GM18870 (cell line): ENCODE results near the gene CAMK1D.

ENCODE experiments used
- ATAC-seq: cut with Tn5 transposase; IDR thresholded peaks from one replicate; pipeline ENCODE4 v1.9.1; 2021; ENCODE audit warnings: moderate library complexity; ENCODE audit not compliant: unreplicated experiment

Gene CAMK1D

GRCh38 chr10:12397941-12398340 lies 48.6 kb downstream of the CAMK1D start:
- no peak for ATAC-seq

- ATAC-seq = no peak
Observed at GRCh38 chr10:12400266-12400931, 51.1 kb downstream of the CAMK1D start.

GRCh38 chr10:12401466-12401865 lies 52.1 kb downstream of the CAMK1D start:
- no peak for ATAC-seq

GRCh38 chr10:12403119-12403518 lies 53.8 kb downstream of the CAMK1D start:
- no peak for ATAC-seq

GRCh38 chr10:12405342-12406320 lies 56.3 kb downstream of the CAMK1D start:
- ATAC-seq = no peak

GRCh38 chr10:12406764-12407400 lies 57.5 kb downstream of the CAMK1D start:
- no peak for ATAC-seq

GRCh38 chr10:12408472-12408871 lies 59.1 kb downstream of the CAMK1D start:
- no peak for ATAC-seq

GRCh38 chr10:12409161-12409560 lies 59.8 kb downstream of the CAMK1D start:
- ATAC-seq = no peak

- ATAC-seq = no peak
Observed at GRCh38 chr10:12409613-12410012, 60.3 kb downstream of the CAMK1D start.

- ATAC-seq = no peak
Observed at GRCh38 chr10:12412666-12413368, 63.5 kb downstream of the CAMK1D start.

GRCh38 chr10:12413369-12413711 lies 64.0 kb downstream of the CAMK1D start:
- no peak for ATAC-seq

GRCh38 chr10:12414278-12414989 lies 65.1 kb downstream of the CAMK1D start:
- ATAC-seq = no peak

GRCh38 chr10:12416344-12417050 lies 67.2 kb downstream of the CAMK1D start:
- ATAC-seq = no peak

GRCh38 chr10:12417331-12417730 lies 68.0 kb downstream of the CAMK1D start:
- no peak for ATAC-seq

GRCh38 chr10:12418000-12418399 lies 68.7 kb downstream of the CAMK1D start:
- no peak for ATAC-seq

GRCh38 chr10:12418725-12419261 lies 69.4 kb downstream of the CAMK1D start:
- ATAC-seq = no peak

GRCh38 chr10:12419262-12419847 lies 70.0 kb downstream of the CAMK1D start:
- ATAC-seq = no peak

GRCh38 chr10:12420530-12421120 lies 71.3 kb downstream of the CAMK1D start:
- ATAC-seq = no peak

GRCh38 chr10:12422189-12422588 lies 72.8 kb downstream of the CAMK1D start:
- ATAC-seq = no peak
